NCI-H146 (cell line): ENCODE data around the gene TEX54.

Experiments
- DNase-seq: peaks from one replicate; lab custom pipeline; 2025; lab: John Stamatoyannopoulos, UW

TEX54 gene

DNA sequence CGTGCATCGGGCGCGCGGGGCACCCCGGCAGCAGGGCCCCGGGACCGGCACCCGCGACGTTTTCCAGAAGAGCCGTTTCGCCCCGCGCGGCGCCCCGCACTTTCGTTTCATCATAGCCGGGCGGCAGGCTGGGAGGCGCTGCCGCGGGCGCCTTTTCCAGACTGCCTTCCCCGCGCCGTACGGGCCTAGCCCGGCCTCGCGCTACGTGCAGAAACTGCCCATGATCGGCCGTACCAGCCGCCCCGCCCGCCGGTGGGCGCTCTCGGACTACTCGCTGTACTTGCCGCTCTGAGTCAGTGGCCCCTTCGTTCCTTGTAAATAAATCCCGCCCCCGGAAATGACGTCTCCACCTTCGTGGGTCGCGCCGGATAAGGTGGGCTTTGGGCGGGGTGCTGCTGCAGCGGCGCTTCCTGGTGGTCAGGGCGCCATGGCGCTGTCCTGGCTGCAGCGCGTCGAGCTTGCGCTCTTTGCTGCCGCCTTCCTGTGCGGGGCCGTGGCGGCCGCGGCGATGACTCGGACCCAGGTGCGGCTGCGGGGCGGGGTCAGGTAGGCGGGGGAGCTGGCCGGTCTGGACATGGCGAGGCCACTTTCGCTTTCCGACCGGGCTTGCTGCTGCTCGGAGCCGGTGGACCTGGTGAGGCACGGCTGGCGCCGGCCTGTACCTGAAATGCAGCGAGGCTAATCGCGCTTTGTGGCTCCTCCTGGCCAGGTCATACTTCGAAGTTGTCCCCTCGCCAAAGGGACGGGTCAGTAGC lies 45.5 kb downstream of the TEX54 start, which contains the start of gene TMEM179B:
TSS of gene TMEM179B (plus strand) at position 398 of the 755 bp plus-strand sequence. CDS start at position 428, 30 bp downstream.
- peak; percentile 99 for DNase-seq

DNA sequence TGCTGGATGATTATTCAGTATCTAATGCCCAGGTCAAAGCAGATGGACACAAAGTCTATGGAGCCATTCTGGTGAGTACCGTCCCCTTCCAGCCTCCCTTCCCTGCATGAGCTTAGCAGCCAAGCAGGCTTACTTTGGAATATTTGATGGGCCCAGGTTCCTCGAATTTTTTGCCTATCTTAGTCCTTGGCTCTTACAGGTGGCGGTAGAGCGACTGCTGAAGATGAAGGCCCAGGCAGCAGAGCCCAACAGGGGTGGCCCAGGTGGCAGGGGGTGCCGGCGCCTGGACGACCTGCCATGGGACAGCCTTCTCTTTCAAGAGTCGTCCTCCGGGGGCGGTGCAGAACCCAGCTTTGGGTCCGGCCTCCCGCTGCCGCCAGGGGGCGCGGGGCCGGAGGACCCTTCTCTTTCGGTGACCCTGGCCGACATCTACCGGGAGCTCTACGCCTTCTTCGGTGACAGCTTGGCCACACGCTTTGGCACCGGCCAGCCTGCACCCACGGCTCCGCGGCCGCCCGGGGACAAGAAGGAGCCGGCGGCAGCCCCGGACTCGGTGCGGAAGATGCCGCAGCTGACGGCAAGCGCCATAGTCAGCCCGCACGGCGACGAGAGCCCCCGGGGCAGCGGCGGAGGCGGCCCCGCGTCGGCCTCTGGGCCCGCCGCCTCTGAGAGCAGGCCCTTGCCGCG lies 46.2 kb downstream of the TEX54 start:
- DNase-seq, result peak; percentile 83

GRCh38 chr11:62782753-62783152 lies 49.9 kb downstream of the TEX54 start:
- no peak for DNase-seq
